Measurements from ENCODE around the gene XYLT2.

GRCh38 chr17:50312308-50312707 lies 33.6 kb upstream of the XYLT2 start:
- TF ChIP-seq CTCF (IDR thresholded peaks at IDR 0.05) (no peak), POLR2A (IDR thresholded peaks at IDR 0.05; ENCODE audit: low read length) (no peak), POLR2AphosphoS2 (conservative IDR thresholded peaks at IDR 0.05; ENCODE audit: low read length) (no peak), E2F6 (IDR thresholded peaks at IDR 0.05; ENCODE audit: borderline replicate concordance, low read depth) (no peak), KDM5A (IDR thresholded peaks at IDR 0.05) (no peak), BHLHE40 (IDR thresholded peaks at IDR 0.05; ENCODE audit: low read depth, low read length) (no peak), CEBPB (IDR thresholded peaks at IDR 0.05) (no peak), ESRRA (IDR thresholded peaks at IDR 0.05; ENCODE audit: borderline replicate concordance, low read length) (no peak), RFX5 (IDR thresholded peaks at IDR 0.05) (no peak), EHMT2 (IDR thresholded peaks at IDR 0.05; ENCODE audit: low read depth) (no peak), SMC3 (IDR thresholded peaks at IDR 0.05) (no peak), REST (IDR thresholded peaks at IDR 0.05) (no peak), RARB (CRISPR knock-in tag; IDR thresholded peaks at IDR 0.05) (no peak)
- TF ChIP-seq, protein P1, sequence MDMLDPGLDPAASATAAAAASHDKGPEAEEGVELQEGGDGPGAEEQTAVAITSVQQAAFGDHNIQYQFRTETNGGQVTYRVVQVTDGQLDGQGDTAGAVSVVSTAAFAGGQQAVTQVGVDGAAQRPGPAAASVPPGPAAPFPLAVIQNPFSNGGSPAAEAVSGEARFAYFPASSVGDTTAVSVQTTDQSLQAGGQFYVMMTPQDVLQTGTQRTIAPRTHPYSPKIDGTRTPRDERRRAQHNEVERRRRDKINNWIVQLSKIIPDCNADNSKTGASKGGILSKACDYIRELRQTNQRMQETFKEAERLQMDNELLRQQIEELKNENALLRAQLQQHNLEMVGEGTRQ (IDR thresholded peaks at IDR 0.05) = no peak
